Neural progenitor cell (in vitro differentiated cells): ENCODE measurements around the gene ZNF423.

Experiments
- EZH2 ChIP-seq: fragments of 200-600 bp; sonication (generic); IDR thresholded peaks from 2 replicates; pipeline ENCODE4 v1.6.1; 2017; ENCODE audit warnings: antibody characterized with exemption, mild to moderate bottlenecking, moderate library complexity
- TF ChIP-seq, protein P1 (sequence below): fragments of 200-600 bp; sonication (generic); IDR thresholded peaks from 2 replicates; pipeline ENCODE4 v1.5.1; 2017; ENCODE audit warnings: antibody characterized with exemption, mild to moderate bottlenecking

- TF ChIP-seq EZH2 = no peak
- TF ChIP-seq, protein P1, sequence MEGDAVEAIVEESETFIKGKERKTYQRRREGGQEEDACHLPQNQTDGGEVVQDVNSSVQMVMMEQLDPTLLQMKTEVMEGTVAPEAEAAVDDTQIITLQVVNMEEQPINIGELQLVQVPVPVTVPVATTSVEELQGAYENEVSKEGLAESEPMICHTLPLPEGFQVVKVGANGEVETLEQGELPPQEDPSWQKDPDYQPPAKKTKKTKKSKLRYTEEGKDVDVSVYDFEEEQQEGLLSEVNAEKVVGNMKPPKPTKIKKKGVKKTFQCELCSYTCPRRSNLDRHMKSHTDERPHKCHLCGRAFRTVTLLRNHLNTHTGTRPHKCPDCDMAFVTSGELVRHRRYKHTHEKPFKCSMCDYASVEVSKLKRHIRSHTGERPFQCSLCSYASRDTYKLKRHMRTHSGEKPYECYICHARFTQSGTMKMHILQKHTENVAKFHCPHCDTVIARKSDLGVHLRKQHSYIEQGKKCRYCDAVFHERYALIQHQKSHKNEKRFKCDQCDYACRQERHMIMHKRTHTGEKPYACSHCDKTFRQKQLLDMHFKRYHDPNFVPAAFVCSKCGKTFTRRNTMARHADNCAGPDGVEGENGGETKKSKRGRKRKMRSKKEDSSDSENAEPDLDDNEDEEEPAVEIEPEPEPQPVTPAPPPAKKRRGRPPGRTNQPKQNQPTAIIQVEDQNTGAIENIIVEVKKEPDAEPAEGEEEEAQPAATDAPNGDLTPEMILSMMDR = no peak
Measured at GRCh38 chr16:49635009-49635350, 220.9 kb downstream of the ZNF423 start.
